GM12891 (cell line): ENCODE data around the gene DCAF16.

ENCODE experiments used
- PAX5 ChIP-seq: IDR thresholded peaks from 2 replicates; pipeline ENCODE4 v1.6.1; 2011; ENCODE audit warnings: low read length, moderate library complexity, mild to moderate bottlenecking; ENCODE audit not compliant: insufficient read depth, severe bottlenecking
- POLR2A ChIP-seq: IDR thresholded peaks from 2 replicates; pipeline ENCODE4 v1.6.1; 2011; ENCODE audit warnings: low read depth, low read length, control low read depth
- POLR2AphosphoS5 ChIP-seq: IDR thresholded peaks from 2 replicates; pipeline ENCODE4 v1.6.1; 2011; ENCODE audit warnings: low read depth, low read length, control low read depth
- POU2F2 ChIP-seq: IDR thresholded peaks from 2 replicates; pipeline ENCODE4 v1.6.1; 2011; ENCODE audit warnings: low read depth, mild to moderate bottlenecking, control low read depth, low read length, moderate library complexity
- TAF1 ChIP-seq: IDR thresholded peaks from 2 replicates; pipeline ENCODE4 v1.6.1; 2011; ENCODE audit warnings: low read depth, low read length, control low read depth

- no peak for TF ChIP-seq POLR2A
- no peak for TF ChIP-seq PAX5
- no peak for TF ChIP-seq POLR2AphosphoS5
- no peak for TF ChIP-seq POU2F2
- no peak for TF ChIP-seq TAF1
These were observed 12.7 kb downstream of the DCAF16 start for GRCh38 chr4:17797808-17798207.
